Central memory CD8-positive, alpha-beta T cell (primary cell): Measurements from ENCODE around the gene INHBE.
A peak's percentile ranks its signal among the peaks of the same experiment; 100 is the strongest.
"Not testable (repeated sequence)": the region's sequence is repeated elsewhere in the genome, so short reads cannot be mapped to it uniquely, and the experiment has no call there.

Source experiments
- ATAC-seq: fragments of 150-1000 bp; cut with Tn5 transposase; replicated peaks from 2 replicates; pipeline ENCODE4 v1.10.0; 2022; ENCODE audit warnings: mild to moderate bottlenecking, moderate FRiP score, moderate number of reproducible peaks; ENCODE audit not compliant: poor library complexity, severe bottlenecking; ENCODE audit errors: extremely low read depth
- DNase-seq, 2 donors: peaks; one replicate each; pipeline ENCODE4 v3.0.0; 2021; ENCODE audit warnings: low spot score in 2 of 2
- H3K27ac Mint-ChIP-seq: one replicate; pipeline ENCODE4 v1.8.0; 2022; ENCODE audit warnings: low read depth, mild to moderate bottlenecking, moderate library complexity, mixed read lengths
- H3K27me3 Mint-ChIP-seq: one replicate; pipeline ENCODE4 v1.8.0; 2022; ENCODE audit warnings: mixed read lengths
- H3K36me3 Mint-ChIP-seq: one replicate; pipeline ENCODE4 v1.8.0; 2022; ENCODE audit warnings: mild to moderate bottlenecking, moderate library complexity, mixed read lengths; ENCODE audit not compliant: insufficient read depth
- H3K4me1 Mint-ChIP-seq: one replicate; pipeline ENCODE4 v1.8.0; 2022; ENCODE audit warnings: mixed read lengths
- H3K4me3 Mint-ChIP-seq: one replicate; pipeline ENCODE4 v1.8.0; 2022; ENCODE audit warnings: mild to moderate bottlenecking, moderate library complexity, mixed read lengths
- H3K9me3 Mint-ChIP-seq: one replicate; pipeline ENCODE4 v1.8.0; 2022; ENCODE audit warnings: mixed read lengths

Gene INHBE

DNA sequence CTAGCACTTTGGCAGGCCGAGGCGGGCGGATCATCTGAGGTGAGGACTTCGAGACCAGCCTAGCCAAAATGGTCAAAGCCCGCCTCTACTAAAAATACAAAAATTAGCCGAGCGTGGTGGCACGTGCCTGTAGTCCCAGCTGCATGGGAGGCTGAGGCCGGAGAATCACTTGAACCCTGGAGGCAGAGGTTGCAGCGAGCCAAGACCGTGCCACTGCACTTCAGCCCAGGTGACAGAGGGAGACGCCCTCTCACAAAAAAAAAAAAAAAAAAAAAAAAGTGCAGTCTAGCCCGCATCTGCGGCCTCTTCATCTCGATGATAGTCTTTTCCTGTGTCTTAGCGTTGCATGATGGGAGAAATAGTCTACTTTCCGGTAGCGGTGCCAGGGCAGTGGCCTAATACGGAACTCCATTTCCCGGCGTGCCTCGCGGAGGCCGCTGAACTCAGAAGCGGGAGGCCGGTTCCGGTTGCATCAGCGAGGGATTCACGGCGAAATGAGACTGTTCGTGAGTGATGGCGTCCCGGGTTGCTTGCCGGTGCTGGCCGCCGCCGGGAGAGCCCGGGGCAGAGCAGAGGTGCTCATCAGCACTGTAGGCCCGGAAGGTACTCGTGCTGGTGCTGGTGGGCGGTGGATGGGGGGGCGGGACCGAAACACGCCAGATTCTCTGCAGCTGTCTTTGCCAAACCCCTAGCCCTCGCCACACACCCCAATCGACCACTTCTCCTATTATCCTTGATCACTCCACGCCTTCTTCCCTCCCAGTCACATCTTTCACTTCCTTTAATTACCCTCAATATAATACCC, 32.7 kb downstream of the INHBE start, which contains the start of gene MARS1:
TSS of gene MARS1 (plus strand) at position 472 of the 805 bp plus-strand sequence. CDS start at position 495, 23 bp downstream.
- Mint-ChIP-seq H3K27ac (peak within 1 kb of the TSS; percentile 90), H3K4me3 (peak within 1 kb of the TSS; percentile 94), H3K36me3 (peaks cover 43% of the 10 kb centered on the region), H3K4me1 (peaks cover 27% of the 10 kb centered on the region), H3K27me3 (no peaks in the 10 kb centered on the region), H3K9me3 (no peaks in the 10 kb centered on the region)
- peak; percentile 72 to 86 for DNase-seq
- ATAC-seq = peak; percentile 97

DNA sequence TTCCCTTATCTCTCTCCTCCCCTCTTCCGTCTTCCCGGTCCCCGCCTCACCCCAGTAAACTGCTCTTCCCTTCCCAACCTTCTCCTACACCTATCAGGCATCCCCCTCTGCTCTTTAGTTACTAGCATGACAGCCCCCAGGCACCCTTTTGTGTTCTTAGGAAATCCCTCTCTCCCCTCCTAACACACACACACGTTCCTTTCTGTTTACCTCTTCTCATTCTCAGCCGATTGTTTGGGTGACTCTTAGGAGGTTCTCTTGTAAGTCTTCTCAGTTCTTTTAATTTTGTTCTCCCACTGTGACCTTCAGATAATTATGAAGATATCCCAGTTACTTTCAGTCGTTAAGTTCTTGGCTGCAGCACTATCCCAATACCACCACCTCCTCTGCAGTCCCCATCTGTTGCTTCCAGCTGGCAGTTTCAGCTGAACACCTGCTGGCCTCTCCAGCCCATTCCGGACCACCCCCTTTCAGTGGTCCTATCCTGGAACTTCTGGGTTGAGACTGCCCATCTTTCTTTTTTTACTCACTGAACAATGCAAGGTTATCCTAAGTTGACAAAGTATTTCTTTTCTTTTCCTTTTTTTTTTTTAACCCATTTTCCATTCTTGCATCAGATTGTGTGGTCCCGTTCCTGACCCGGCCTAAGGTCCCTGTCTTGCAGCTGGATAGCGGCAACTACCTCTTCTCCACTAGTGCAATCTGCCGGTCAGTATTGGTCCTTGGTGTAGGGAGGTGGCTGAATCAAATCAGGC, 33.5 kb downstream of the INHBE start:
- Mint-ChIP-seq H3K4me3 (peak overlapping the region; percentile 94), H3K9me3 (no peaks in the 10 kb centered on the region), H3K27ac (peak overlapping the region; percentile 90), H3K36me3 (peaks cover 46% of the 10 kb centered on the region), H3K4me1 (peaks cover 27% of the 10 kb centered on the region), H3K27me3 (no peaks in the 10 kb centered on the region)
- DNase-seq (no peak), ATAC-seq (no peak)

DNA sequence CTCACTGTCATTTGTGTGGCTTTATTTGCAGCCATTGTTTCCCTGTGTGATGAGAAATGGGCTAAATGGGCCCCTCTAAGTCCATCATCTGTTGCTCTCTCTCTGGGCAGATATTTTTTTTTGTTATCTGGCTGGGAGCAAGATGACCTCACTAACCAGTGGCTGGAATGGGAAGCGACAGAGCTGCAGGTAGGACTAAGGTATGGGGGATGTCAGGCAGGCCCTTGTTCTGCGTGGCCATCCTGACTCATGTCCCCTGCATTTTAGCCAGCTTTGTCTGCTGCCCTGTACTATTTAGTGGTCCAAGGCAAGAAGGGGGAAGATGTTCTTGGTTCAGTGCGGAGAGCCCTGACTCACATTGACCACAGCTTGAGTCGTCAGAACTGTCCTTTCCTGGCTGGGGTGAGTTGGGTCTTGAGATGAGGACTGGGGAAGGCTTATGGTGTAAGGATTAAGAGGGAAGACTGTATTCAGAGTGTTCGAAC, 34.1 kb downstream of the INHBE start:
- peak overlapping the region; percentile 90 for H3K27ac Mint-ChIP-seq
- ATAC-seq (no peak), DNase-seq (no peak)
- peaks cover 49% of the 10 kb centered on the region for H3K36me3 Mint-ChIP-seq
- H3K27me3 Mint-ChIP-seq = no peaks in the 10 kb centered on the region
- no peaks in the 10 kb centered on the region for H3K9me3 Mint-ChIP-seq
- peaks cover 27% of the 10 kb centered on the region for H3K4me1 Mint-ChIP-seq
- H3K4me3 Mint-ChIP-seq = peak overlapping the region; percentile 94

DNA sequence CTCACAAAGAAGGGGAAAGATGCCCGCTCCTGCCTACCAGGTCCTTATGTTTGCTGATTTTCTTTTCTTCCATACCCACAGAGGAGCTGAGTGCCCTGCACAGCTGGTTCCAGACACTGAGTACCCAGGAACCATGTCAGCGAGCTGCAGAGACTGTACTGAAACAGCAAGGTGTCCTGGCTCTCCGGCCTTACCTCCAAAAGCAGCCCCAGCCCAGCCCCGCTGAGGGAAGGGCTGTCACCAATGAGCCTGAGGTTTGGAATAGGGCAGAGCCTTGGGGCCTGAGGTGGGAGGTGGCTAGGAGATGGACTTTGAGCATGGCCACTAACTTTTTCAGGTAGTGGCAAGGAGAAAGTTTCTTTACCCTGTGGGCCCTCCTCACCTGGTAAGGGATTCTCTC, 35.0 kb downstream of the INHBE start:
- Mint-ChIP-seq H3K27ac (no peak overlapping the region), H3K9me3 (no peaks in the 10 kb centered on the region), H3K4me3 (no peak overlapping the region), H3K27me3 (no peaks in the 10 kb centered on the region), H3K36me3 (peaks cover 53% of the 10 kb centered on the region), H3K4me1 (peaks cover 27% of the 10 kb centered on the region)
- ATAC-seq (no peak), DNase-seq (no peak)

DNA sequence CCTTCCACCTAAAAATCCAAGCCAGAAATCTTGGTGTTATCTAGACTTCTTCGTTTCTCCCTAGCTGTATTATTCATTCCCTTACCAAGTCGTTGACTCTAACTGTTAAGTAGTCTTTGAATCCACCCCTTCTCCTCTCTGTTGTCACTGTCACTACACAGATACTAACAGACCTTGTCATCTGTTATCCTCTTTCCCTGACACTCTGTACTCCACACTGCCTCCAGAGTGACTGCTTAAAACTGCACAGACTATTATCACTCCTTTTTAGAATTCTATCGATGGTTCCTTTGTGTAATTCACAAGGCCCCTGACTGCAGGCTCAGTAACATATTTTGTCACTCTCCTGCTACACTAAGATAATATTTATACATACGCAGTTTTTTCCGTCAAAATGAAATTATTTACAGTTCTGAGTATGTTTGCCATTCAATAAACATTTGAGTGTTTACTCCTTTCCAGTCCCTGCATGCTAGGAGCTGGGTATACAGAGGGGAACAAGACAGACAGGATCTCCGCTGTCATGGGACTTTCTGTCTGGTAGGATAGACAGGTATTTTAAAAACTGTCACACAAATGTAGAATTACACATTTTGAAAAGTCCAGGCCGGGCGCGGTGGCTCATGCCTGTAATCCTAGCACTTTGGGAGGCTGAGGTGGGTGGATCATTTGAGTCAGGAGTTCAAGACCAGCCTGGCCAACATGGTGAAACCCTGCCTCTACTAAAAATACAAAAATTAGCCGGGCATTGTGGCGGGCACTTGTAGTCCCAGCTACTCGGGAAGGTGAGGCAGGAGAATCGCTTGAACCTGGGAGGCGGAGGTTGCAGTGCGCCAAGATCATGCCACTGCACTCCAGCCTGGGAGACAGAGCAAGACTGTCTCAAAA, 36.5 kb downstream of the INHBE start:
- ATAC-seq = no peak
- Mint-ChIP-seq H3K9me3 (no peaks in the 10 kb centered on the region), H3K27me3 (no peaks in the 10 kb centered on the region)

DNA sequence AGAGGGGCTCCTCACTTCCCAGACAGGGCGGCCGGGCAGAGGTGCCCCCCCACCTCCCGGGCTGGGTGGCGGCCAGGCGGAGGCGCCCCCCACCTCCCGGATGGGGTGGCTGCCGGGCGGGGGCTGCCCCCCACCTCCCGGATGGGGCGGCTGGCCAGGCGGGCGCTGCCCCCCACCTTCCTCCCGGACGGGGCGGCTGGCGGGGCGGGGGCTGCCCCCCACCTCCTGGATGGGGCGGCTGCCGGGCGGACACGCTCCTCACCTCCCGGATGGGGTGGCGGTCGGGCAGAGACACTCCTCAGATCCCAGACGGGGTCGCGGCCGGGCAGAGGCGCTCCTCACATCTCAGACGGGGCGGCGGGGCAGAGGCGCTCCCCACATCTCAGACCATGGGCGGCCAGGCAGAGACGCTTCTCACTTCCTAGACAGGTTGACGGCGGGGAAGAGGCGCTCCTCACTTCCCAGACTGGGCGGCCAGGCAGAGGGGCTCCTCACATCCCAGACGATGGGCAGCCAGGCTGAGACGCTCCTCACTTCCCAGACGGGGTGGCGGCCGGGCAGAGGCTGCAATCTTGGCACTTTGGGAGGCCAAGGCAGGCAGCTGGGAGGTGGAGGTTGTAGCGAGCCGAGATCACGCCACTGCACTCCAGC, 40.1 kb downstream of the INHBE start:
- H3K36me3 Mint-ChIP-seq = peaks cover 65% of the 10 kb centered on the region
- not testable (repeated sequence) for H3K4me3 Mint-ChIP-seq

More for the DNA sequence above, 36.5 kb downstream of the INHBE start:
- no peak for DNase-seq
- Mint-ChIP-seq H3K27ac (peak overlapping the region; percentile 1), H3K4me3 (no peak overlapping the region), H3K4me1 (peaks cover 27% of the 10 kb centered on the region), H3K36me3 (peaks cover 54% of the 10 kb centered on the region)

DNA sequence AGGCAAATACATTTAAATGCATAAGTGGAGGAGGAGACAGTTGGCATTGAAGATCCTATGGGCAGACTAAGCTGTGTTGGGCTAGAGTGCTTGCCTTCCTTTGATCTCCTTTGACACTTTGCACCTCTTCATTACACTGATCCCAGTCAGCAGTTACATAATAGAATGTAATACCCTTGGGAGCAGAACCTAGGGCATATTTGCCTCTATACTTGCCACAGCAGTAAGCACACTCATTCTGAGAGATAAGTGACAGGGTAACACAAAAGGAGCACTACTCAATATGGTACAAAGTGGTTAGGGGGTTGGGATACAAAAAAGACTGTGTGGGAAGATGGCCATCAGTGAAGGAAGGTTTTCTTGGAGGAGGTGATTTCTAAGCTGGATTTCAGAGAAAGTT, 41.7 kb downstream of the INHBE start:
- ATAC-seq = no peak
- peak overlapping the region; percentile 2 for H3K27ac Mint-ChIP-seq
- H3K9me3 Mint-ChIP-seq = no peaks in the 10 kb centered on the region
- H3K4me3 Mint-ChIP-seq = no peak overlapping the region
- peaks cover 10% of the 10 kb centered on the region for H3K4me1 Mint-ChIP-seq
- H3K27me3 Mint-ChIP-seq = no peaks in the 10 kb centered on the region
- peaks cover 65% of the 10 kb centered on the region for H3K36me3 Mint-ChIP-seq
- no peak for DNase-seq

More for the DNA sequence above, 40.1 kb downstream of the INHBE start:
- not testable (repeated sequence) for DNase-seq, H3K27me3 Mint-ChIP-seq, H3K9me3 Mint-ChIP-seq, H3K27ac Mint-ChIP-seq, ATAC-seq
- peaks cover 16% of the 10 kb centered on the region for H3K4me1 Mint-ChIP-seq

DNA sequence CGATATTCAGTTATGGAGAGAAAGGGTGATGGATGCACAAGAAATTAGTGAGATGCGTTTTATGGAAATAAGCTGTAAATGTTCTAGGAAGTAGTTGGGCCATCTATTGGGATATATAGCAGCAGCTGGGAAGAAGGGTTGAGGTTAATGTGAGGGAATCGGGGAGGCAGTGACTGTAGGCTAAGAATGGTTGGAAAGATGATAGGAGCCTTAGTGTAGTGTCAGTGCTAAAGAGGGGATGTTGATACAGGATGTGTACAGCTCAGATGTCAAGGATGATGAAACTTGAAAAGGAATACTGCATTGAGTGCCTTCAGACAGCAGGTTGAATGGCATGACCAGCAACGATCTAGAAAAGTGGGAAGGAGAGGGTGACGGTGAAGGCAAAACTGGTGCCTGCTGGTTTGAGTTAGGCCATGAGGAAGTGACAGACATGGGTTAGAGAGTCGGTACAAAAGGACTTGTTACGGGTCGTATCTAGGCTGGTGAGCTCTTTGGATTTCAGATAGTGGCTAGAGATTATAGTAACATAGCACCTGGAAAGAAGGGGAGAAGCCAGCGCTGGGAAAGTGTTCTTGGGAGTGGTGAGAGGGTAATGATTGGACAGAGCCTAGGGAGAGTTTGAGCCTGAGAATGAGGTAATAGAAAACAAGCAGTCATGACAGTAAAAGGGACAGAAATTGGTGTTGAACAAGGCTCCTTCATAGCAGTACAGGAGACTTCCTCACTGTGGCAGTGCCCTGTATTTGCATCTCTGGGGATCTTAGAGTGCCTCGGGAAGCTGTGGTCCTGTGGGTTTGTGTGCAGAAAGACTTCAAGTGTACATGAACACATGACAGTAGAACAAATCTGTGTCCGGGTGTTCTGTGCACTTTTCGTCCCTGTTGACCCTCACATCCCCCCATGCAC, 42.4 kb downstream of the INHBE start:
- peak overlapping the region; percentile 2 for H3K27ac Mint-ChIP-seq
- DNase-seq = no peak
- H3K4me3 Mint-ChIP-seq = no peak overlapping the region
- no peaks in the 10 kb centered on the region for H3K27me3 Mint-ChIP-seq
- H3K36me3 Mint-ChIP-seq = peaks cover 62% of the 10 kb centered on the region
- ATAC-seq = no peak
- no peaks in the 10 kb centered on the region for H3K9me3 Mint-ChIP-seq
- H3K4me1 Mint-ChIP-seq = peaks cover 10% of the 10 kb centered on the region

DNA sequence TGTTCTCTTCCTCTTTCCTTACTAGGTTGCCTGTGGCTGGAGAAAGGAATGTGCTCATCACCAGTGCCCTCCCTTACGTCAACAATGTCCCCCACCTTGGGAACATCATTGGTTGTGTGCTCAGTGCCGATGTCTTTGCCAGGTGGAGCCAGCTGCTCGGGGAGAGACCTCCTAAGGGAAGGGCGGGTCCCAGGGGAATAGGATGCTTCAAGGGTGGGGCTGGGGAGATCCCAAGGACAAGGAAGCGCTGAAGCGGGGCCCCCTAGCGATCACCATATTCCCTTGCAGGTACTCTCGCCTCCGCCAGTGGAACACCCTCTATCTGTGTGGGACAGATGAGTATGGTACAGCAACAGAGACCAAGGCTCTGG, 43.0 kb downstream of the INHBE start:
- no peak overlapping the region for H3K27ac Mint-ChIP-seq
- peaks cover 10% of the 10 kb centered on the region for H3K4me1 Mint-ChIP-seq
- H3K9me3 Mint-ChIP-seq = no peaks in the 10 kb centered on the region
- H3K4me3 Mint-ChIP-seq = no peak overlapping the region
- DNase-seq = no peak
- no peak for ATAC-seq
- H3K27me3 Mint-ChIP-seq = no peaks in the 10 kb centered on the region
- H3K36me3 Mint-ChIP-seq = peaks cover 59% of the 10 kb centered on the region

DNA sequence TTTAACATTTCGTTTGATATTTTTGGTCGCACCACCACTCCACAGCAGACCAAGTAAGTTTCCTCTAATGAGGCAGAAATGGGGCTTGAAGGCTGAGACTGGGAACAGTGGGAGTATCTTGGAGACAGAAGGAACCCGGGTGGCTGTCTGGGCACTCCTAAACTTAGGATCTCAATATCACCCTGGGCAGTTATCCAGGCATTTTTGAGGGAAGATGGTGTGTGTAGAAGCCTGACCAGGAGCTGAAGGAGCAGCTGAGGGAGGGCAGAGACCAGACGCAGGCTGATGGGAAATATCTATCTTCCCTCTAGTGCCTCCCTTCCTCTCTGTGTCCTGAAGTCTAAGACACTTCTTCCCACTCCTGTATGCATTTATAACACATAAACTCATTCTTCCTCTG, 43.5 kb downstream of the INHBE start:
- Mint-ChIP-seq H3K36me3 (peaks cover 63% of the 10 kb centered on the region), H3K9me3 (no peaks in the 10 kb centered on the region), H3K4me1 (peaks cover 10% of the 10 kb centered on the region), H3K4me3 (no peak overlapping the region), H3K27ac (no peak overlapping the region), H3K27me3 (no peaks in the 10 kb centered on the region)
- DNase-seq = no peak
- no peak for ATAC-seq

DNA sequence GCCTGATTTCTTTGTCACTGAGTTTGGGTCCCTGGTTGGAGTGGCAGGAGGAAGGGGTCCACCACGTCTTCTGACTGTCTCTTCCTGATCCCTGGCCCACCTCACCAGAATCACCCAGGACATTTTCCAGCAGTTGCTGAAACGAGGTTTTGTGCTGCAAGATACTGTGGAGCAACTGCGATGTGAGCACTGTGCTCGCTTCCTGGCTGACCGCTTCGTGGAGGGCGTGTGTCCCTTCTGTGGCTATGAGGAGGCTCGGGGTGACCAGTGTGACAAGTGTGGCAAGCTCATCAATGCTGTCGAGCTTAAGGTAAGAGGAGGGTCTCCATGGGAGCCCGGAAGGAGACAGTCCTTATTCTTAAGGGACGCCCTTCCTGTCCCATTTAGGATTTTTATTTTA, 45.1 kb downstream of the INHBE start:
- ATAC-seq (no peak), DNase-seq (no peak)
- H3K4me1 Mint-ChIP-seq = peaks cover 10% of the 10 kb centered on the region
- no peaks in the 10 kb centered on the region for H3K9me3 Mint-ChIP-seq
- no peak overlapping the region for H3K27ac Mint-ChIP-seq
- H3K36me3 Mint-ChIP-seq = peaks cover 73% of the 10 kb centered on the region
- no peaks in the 10 kb centered on the region for H3K27me3 Mint-ChIP-seq
- H3K4me3 Mint-ChIP-seq = no peak overlapping the region
